ENCODE results near the gene BTLA.
"Not testable (repeated sequence)": the region's sequence is repeated elsewhere in the genome, so short reads cannot be mapped to it uniquely, and the experiment has no call there.

BTLA gene

DNA sequence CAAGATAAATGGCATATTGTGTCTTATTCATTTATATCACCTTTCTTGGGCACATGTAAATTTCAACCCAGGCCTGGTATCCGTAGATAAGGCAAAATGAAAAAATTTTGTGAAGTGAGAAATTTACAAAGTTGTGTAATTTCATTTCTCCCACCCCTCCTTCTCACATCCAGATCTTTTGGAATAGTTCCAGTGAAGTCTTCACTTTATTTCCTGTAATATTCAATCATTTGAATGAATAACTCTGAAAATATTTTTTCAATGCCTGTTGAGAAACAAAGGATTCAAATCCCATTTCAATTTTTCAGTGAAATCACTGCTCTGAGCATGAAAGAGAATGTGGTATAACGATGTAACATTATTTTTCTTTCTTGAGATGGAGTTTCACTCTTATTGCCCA is 53.4 kb downstream of the BTLA start:
- no peak for DNase-seq

DNA sequence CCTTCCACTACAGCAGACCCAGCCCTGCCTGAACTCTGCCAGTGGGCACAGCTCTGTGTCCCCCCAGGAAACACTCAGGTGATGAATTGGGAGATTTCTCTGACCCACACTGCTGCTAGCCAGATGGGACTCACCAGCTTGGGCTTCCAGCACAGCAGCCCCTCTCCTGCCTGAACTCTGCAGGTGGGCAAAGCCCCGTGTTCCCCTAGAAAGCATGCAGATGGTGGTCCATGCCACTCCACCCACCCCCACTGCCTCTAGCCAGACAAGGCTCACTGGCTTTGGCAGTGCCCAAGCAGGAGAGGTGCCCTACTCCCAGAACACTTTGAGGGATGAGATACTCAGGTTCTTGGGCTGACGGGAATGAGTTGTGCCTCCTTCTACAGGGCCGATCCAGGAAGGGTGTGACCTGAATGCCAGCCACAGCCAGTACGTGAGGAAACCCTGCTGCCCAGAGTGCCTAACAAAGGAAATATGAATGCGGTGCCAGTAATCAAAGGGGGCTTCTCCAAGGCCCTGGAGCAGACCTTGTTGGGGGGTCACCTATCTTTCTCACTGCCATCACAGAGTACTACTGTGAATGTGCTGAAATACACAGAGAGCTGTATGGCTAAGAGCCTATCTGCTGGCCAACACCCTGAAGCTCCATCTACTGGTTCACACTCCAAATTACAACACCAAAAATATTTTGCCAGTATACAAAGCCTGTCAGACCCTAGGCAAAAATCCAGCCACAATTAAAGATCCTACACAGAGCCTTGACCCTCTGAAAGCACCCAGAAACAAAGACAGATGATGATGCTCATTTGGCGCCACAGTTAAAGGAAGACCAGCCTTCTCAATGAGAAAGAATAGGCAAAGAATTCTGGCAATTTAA is 61.9 kb downstream of the BTLA start:
- DNase-seq, result no peak

DNA sequence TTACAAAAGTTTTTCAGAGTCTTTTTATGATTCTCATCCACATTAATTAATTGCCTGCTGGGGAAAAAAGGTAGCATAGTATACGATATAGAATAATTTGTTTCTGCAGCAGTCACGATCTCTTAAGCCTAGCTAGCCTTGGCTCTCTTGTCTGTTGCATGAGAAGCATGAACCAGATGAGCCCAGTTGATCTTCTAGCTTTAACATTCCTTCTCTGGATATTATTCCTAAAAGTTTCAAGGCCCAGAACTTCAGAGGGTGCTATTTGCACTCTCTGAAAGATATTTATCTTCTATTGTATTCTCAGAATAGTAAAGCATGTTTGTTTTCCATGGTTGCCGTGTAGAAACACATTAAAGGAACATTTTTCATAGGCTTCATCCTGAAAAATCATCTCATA is 69.3 kb downstream of the BTLA start:
- DNase-seq, result no peak

DNA sequence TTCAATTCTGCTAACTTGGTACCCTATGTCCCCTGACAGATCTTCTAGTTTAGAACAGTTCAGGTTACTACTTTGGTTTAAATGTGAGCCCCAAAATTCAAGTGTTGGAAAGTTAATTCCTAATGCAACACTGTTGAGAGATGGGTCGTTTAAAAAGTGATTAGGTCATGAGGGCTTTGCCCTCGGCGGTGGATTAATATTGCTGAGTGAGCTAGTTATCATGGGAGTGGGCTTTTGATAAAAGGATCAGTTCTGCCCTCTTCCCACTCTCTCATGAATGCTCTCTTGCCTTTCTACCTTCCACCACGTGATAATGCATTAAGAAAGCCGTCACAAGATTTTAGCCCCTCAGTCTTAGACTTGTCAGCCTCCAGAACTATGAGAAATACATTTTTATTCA is 72.1 kb downstream of the BTLA start:
- DNase-seq, result no peak

DNA sequence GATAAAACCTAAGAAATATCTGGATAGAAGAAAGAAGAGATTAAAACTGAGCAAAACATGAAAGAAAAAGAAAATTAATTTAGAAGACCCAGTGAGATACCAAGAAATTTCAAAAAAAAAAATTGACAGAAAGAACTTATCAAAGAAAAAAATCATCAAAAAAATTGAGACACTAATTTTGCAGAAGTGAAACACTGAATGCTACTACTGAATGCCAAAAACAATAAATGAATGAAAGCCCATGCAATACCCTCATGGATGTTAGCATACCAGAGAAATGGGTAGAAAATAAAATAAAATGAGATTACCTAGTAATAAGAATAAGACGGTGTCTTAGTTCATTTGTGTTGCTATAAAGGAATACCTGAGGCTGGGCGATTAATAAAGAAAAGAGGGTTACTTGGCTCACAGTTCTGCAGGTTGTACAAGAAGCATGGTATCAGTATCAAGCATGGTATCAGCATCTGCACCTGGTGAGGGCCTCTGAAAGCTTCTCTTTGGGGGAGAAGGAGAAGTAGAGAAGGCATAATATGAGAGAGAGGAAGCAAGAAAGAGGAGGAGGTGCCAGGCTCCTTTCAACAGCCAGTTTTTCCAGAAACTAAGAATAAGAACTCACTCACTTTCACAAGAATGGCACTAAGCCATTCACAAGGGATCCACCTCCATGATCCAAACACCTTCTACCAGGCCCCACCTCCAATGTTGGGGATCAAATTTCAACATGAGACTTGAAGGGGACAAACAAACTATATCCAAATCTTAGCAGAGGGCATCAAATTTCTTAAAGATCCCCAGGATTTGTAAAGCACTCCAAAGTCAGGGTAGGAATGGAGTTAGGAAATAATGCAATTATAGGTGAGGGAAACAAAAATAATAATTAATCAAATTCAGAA is 73.2 kb downstream of the BTLA start:
- no peak for DNase-seq

DNA sequence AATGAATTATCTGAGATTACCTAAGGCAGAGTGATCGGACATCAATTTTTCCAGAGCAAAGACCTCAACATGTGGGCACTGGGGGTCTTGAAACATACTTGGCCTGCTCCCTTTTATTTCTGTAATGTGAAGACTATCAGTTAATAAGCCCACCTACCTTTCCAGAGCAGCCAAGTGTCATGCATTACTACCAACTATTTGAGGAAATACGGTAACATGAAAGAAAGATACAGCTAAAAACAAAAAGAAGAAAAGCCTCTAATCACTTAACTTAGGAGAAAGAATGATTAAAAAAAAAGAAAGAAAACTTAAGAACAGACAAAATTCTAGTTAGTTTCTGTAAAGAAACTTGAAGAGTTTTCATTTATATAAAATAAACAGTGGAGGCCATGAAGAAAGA is 73.9 kb downstream of the BTLA start:
- no peak for DNase-seq

DNA sequence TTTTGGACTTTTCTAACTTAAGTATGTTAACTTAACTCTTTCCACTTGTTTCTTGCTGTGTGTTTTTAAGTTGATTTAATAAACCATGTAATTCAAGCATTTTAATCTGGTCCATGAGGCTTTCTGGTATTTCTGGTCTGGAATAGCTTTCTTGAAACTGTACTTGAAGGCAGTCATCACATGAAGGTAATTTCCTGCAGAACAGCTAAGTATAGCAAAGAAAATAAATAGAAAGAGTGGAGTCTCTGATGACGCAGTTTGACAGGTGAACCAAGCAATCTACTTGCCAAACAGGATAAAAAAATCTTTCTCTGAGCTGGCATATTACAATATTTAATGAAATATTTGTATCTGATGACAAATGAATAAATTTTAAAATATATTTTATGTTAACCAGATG is 74.9 kb downstream of the BTLA start:
- DNase-seq, result no peak

DNA sequence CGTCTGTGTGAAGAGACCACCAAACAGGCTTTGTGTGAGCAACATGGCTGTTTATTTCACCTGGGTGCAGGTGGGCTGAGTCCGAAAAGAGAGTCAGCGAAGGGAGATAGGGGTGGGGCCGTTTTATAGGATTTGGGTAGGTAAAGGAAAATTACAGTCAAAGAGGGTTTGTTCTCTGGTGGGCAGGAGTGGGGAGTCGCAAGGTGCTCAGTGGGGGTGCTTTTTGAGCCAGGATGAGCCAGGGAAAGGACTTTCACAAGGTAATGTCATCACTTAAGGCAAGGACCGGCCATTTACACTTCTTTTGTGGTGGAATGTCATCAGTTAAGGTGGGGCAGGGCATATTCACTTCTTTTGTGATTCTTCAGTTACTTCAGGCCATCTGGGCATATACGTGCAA is 76.4 kb downstream of the BTLA start:
- not testable (repeated sequence) for DNase-seq

DNA sequence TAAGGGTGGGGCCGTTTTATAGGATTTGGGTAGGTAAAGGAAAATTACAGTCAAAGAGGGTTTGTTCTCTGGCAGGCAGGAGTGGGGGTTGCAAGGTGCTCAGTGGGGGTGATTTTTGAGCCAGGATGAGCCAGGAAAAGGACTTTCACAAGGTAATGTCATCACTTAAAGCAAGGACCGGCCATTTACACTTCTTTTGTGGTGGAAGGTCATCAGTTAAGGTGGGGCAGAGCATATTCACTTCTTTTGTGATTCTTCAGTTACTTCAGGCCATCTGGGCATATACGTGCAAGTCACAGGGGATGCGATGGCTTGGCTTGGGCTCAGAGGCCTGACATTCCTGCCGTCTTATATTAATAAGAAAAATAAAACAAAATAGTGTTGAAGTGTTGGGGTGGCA is 80.7 kb downstream of the BTLA start:
- DNase-seq, result not testable (repeated sequence)

DNA sequence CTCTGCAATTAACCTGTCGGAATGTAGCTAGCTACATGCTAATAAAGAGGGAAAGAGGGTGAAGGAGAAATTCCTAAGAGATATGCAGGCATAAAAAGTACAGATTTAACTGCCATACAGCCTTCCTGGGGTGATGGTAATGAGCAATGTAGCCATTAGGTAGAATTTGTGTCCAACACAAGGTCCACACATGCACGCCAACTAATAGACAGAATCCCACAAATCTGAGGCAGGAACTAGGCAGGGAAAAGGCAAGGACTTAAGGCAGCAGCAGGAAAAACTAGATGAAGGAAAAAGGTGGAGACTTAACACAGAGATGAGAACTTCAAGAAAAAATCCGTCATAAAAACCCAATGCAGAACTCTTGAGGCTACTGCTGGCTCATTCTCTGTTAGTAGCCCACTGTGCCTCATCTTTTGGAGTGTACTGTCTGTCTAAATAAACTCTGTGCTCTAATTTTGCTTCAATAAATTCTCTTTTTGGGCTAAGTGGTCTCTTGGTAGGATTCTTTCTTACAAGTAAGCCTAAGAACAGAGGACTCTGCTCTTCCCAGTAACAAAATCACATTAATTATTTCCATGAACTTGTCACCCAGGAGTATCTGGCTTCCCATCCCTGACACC is 81.5 kb downstream of the BTLA start:
- no peak for DNase-seq

DNA sequence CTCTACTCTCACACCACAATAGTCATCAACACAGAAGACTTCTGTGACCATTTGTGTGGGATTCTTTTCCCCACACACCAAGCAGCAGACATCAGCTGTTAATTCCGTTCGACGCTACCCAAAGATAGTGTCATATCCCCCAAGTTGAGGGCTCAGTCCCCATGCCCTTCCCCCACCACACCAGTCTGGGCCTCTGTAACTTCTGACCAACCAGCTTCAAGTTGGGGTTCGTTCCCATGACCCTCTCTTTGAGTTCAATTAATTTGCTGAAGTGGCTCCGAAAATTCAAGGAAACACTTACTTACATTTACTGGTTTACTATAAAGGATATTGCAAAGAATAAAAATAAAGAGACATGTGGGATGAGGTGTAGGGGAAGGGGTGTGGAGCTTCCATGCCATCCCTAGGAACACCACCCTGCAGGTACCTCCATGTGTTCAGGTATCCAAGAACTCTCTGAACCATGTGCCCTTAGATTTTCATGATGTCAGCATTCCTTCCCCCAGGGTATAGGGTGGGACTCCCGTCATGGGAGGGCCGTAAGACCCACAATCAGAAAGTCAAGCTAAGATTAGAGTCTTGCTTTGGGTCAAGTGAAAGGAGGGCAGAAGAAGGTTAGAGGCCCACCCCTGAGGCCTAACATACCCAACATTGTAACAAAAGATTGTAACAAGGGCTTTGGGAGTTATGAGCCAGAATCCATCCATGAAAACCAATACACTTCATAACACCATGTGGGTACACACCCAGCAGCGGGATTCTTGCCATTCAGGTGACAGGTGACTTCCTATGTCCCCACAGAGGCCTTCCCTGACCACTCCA is 82.7 kb downstream of the BTLA start:
- no peak for DNase-seq

DNA sequence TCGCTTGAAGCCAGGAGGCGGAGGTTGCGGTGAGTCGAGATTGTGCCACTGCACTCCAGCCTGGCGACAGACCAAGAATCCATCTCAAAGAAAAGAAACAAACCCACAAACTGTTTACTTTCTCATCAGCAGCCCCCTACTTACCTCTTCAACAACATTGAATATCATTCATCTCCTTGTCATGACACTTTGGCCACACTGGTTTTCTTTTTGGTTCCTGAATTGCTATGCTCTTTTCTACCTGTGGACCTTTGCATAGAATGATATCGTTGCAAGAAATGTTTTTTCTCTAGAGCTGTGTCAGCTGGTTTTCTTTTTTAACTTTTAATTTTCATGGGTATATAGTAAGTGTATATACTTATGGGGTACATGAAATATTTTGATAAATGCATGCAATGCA is 83.9 kb downstream of the BTLA start:
- DNase-seq, result no peak
